GM23338 (cell line): ENCODE data around the gene TMEM151B.

Experiments used
- ZNF114 ChIP-seq: fragments of 250-450 bp; sonication (Bioruptor Pico); IDR thresholded peaks from 2 replicates; pipeline ENCODE4 v1.5.0; 2020; ENCODE audit warnings: mild to moderate bottlenecking, moderate library complexity
- TF ChIP-seq, protein P1 (sequence below): IDR thresholded peaks from one replicate; pipeline ENCODE4 v1.6.1; 2018; ENCODE audit warnings: antibody characterized with exemption; ENCODE audit not compliant: unreplicated experiment

GRCh38 chr6:44311767-44312166, 41.5 kb downstream of the TMEM151B start:
- no peak for TF ChIP-seq ZNF114 (CRISPR knock-in tag)
- TF ChIP-seq, protein P1, sequence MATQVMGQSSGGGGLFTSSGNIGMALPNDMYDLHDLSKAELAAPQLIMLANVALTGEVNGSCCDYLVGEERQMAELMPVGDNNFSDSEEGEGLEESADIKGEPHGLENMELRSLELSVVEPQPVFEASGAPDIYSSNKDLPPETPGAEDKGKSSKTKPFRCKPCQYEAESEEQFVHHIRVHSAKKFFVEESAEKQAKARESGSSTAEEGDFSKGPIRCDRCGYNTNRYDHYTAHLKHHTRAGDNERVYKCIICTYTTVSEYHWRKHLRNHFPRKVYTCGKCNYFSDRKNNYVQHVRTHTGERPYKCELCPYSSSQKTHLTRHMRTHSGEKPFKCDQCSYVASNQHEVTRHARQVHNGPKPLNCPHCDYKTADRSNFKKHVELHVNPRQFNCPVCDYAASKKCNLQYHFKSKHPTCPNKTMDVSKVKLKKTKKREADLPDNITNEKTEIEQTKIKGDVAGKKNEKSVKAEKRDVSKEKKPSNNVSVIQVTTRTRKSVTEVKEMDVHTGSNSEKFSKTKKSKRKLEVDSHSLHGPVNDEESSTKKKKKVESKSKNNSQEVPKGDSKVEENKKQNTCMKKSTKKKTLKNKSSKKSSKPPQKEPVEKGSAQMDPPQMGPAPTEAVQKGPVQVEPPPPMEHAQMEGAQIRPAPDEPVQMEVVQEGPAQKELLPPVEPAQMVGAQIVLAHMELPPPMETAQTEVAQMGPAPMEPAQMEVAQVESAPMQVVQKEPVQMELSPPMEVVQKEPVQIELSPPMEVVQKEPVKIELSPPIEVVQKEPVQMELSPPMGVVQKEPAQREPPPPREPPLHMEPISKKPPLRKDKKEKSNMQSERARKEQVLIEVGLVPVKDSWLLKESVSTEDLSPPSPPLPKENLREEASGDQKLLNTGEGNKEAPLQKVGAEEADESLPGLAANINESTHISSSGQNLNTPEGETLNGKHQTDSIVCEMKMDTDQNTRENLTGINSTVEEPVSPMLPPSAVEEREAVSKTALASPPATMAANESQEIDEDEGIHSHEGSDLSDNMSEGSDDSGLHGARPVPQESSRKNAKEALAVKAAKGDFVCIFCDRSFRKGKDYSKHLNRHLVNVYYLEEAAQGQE, result no peak
